MCF 10A (cell line): ENCODE data around the gene GOSR1. TPM values are rescaled to one million over a fixed set of nuclear protein-coding genes. Genes with fewer than 3 reads are reported as not detected.
"Not testable (repeated sequence)": the region's sequence is repeated elsewhere in the genome, so short reads cannot be mapped to it uniquely, and the experiment has no call there.

ENCODE experiments used
- BruUV-seq: library from RNA; stranded (reverse); fragments of 400-500 nt; replicated peaks from 2 replicates; lab custom pipeline; 2021; lab: Mats Ljungman, UMichigan
- CTCF ChIA-PET: fragments of 300-600 bp; sonication (Branson Sonifier 250); formaldehyde crosslinking; extraction: SDS; loops from one replicate; lab custom pipeline; 2021; ENCODE audit warnings: antibody characterized with exemption, inconsistent platforms; lab: Yijun Ruan, JAX
- POLR2A ChIA-PET: fragments of 300-600, 350-650 bp; sonication (Branson Sonifier 250); formaldehyde crosslinking; extraction: SDS; loops from one replicate; lab custom pipeline; 2020; ENCODE audit warnings: antibody characterized with exemption, inconsistent platforms; lab: Yijun Ruan, JAX
- DNase-seq: peaks from one replicate; pipeline ENCODE4 v3.0.0-alpha.2; 2018; ENCODE audit not compliant: unreplicated experiment
- H3K27ac Mint-ChIP-seq: one replicate; pipeline ENCODE4 v1.8.0; 2022; ENCODE audit warnings: mild to moderate bottlenecking, low read depth, mixed read lengths; ENCODE audit not compliant: unreplicated experiment
- H3K27me3 Mint-ChIP-seq: one replicate; pipeline ENCODE4 v1.8.0; 2022; ENCODE audit warnings: mixed read lengths; ENCODE audit not compliant: insufficient read depth, unreplicated experiment
- H3K36me3 Mint-ChIP-seq: one replicate; pipeline ENCODE4 v1.8.0; 2022; ENCODE audit warnings: mild to moderate bottlenecking, moderate library complexity, mixed read lengths; ENCODE audit not compliant: insufficient read depth, unreplicated experiment
- H3K4me1 Mint-ChIP-seq: one replicate; pipeline ENCODE4 v1.8.0; 2022; ENCODE audit warnings: mixed read lengths; ENCODE audit not compliant: insufficient read depth, unreplicated experiment
- H3K4me3 Mint-ChIP-seq: one replicate; pipeline ENCODE4 v1.8.0; 2022; ENCODE audit warnings: mild to moderate bottlenecking, moderate library complexity, mixed read lengths; ENCODE audit not compliant: unreplicated experiment
- H3K9me3 Mint-ChIP-seq: one replicate; pipeline ENCODE4 v1.8.0; 2022; ENCODE audit warnings: mixed read lengths; ENCODE audit not compliant: unreplicated experiment
- intact Hi-C: fragments of 100-400 bp; cut with micrococcal nuclease; formaldehyde crosslinking; loops from 2 replicates; pipeline ENCODE4 v1.14.1; 2022
- total RNA-seq: library from RNA; stranded (reverse); gene quantifications from 2 replicates; pipeline ENCODE4 v1.2.3, GENCODE V29; 2022
- TF ChIP-seq, protein P1 (sequence below): fragments of 200-600 bp; IDR thresholded peaks from one replicate; pipeline ENCODE4 v1.8.0; 2022; ENCODE audit warnings: antibody characterized with exemption, mild to moderate bottlenecking; ENCODE audit not compliant: unreplicated experiment

GOSR1 gene
- total RNA-seq, 1 experiment from 2014 or later: 57.6 TPM

DNA sequence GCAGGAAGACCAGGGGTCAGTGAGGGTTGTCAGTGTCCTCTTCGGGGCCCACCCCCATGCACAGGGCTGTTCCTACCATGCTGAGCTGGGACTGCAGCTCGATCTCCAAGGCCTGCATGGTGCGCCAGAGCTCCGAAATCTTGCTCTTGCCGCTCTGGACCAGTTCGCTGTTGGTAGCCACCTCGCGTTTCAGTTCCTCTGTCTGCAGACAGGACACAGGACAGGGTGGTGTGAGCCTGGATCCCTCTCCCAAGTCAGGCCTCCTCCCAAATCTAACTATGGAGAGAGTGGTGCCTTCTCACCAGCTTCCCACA is 90.9 kb downstream of the GOSR1 start:
- Mint-ChIP-seq H3K27me3 (peaks cover 59% of the 10 kb centered on the region), H3K4me1 (no peaks in the 10 kb centered on the region), H3K36me3 (no peaks in the 10 kb centered on the region), H3K27ac (no peak overlapping the region), H3K9me3 (no peaks in the 10 kb centered on the region), H3K4me3 (no peak overlapping the region)
- TF ChIP-seq, protein P1, sequence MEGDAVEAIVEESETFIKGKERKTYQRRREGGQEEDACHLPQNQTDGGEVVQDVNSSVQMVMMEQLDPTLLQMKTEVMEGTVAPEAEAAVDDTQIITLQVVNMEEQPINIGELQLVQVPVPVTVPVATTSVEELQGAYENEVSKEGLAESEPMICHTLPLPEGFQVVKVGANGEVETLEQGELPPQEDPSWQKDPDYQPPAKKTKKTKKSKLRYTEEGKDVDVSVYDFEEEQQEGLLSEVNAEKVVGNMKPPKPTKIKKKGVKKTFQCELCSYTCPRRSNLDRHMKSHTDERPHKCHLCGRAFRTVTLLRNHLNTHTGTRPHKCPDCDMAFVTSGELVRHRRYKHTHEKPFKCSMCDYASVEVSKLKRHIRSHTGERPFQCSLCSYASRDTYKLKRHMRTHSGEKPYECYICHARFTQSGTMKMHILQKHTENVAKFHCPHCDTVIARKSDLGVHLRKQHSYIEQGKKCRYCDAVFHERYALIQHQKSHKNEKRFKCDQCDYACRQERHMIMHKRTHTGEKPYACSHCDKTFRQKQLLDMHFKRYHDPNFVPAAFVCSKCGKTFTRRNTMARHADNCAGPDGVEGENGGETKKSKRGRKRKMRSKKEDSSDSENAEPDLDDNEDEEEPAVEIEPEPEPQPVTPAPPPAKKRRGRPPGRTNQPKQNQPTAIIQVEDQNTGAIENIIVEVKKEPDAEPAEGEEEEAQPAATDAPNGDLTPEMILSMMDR: no peak
- ChIA-PET POLR2A (no interaction called here), CTCF (no interaction called here)
- DNase-seq: no peak
- intact Hi-C loops: no loop called here
- BruUV-seq: no TSS peak

DNA sequence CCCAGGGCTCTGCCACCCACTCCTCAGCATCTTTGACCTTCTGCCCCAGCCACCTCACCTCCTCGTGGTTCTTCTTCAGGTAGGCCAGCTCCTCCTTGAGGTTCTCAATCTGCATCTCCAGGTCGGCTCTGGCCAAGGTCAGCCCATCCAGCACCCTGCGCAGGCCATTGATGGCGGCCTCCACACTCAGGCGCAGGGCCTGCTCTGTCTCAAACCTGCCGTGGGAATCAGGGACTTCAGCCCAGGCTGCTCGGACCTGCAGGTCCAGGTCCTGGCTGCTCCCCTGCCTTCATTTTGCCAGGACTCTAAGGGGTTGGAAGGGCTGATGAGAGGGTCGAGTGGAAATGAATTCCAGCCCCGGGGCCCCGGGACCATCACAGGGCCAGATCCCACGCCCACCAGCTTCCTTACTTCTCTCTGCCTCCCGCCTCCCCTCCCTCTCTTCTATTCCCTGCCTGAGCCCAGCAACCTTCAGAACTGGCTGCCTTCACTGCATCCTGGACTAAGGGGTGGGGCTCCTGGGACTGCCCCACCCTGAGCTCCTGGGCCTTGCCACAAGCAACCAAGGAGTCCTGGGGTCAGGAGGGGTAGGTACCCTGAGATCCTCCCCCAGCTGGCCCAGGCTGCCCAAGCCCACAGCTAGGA is 92.4 kb downstream of the GOSR1 start:
- CTCF ChIA-PET, H3K36me3 Mint-ChIP-seq, H3K4me3 Mint-ChIP-seq, H3K4me1 Mint-ChIP-seq, POLR2A ChIA-PET, DNase-seq, intact Hi-C loops, H3K27ac Mint-ChIP-seq, H3K9me3 Mint-ChIP-seq, BruUV-seq: not testable (repeated sequence)
- H3K27me3 Mint-ChIP-seq: peaks cover 45% of the 10 kb centered on the region

DNA sequence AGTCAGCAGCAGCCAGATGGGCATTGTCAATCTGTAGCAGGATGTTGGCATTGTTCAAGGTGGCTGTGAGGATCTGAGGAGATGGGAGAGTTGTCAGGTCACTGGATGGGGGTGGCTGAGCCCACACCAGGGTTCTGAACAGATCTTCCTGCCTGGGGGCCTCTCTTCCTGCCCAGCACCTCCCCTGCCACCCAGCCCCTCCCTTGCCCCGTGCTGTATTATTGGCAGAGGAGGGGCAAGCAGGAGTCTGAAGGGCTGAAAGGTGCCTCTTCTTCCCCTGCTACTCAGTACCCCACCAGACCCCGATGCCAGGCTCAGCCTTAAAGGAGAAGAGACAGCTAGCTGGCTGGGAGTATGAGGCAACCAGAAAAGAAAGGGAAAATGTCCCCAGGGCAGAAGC is 93.0 kb downstream of the GOSR1 start:
- BruUV-seq: no TSS peak
- no peaks in the 10 kb centered on the region for H3K36me3 Mint-ChIP-seq
- TF ChIP-seq, protein P1: no peak
- no peak overlapping the region for H3K4me3 Mint-ChIP-seq
- CTCF ChIA-PET: no interaction called here
- POLR2A ChIA-PET: no interaction called here
- H3K27ac Mint-ChIP-seq: no peak overlapping the region
- H3K9me3 Mint-ChIP-seq: no peaks in the 10 kb centered on the region
- intact Hi-C loops: no loop called here
- H3K4me1 Mint-ChIP-seq: no peaks in the 10 kb centered on the region
- peaks cover 39% of the 10 kb centered on the region for H3K27me3 Mint-ChIP-seq
- no peak for DNase-seq

DNA sequence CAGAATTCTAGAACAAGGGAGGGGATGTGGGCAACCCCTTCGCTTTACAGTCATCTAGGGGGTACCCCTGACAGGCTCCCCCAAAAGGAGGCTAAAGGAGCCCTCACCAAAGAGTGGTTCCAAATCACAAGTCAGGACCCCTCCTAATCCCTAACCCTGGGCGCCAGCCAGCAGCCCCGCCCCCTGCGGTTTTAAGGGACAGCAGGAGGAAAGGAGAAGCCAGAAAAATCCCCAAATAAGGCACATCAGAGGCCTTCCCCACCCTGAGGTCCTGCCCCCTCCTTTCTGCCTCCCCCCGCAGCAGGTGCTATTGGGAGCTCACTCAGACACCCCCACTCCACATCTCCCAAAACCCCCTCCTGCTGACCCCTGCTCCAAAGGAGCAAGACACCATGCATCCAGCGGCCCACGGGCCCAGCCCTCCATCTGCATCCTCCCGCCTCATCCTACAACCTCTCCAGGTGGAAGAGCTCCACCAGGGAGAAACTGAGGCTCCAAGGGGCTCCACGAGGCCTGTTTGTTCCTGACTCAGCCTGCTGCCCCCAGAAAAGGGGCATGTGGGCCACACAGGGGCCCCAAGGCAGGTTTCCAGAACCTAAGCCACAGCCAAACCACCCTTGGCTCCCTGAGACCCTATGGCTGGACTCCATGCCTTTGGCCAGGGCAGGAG is 93.5 kb downstream of the GOSR1 start:
- Mint-ChIP-seq H3K27me3 (peaks cover 36% of the 10 kb centered on the region), H3K36me3 (no peaks in the 10 kb centered on the region), H3K9me3 (no peaks in the 10 kb centered on the region), H3K27ac (no peak overlapping the region), H3K4me1 (no peaks in the 10 kb centered on the region), H3K4me3 (no peak overlapping the region)
- CTCF ChIA-PET: no interaction called here
- TF ChIP-seq, protein P1: no peak
- intact Hi-C loops: no loop called here
- POLR2A ChIA-PET: no interaction called here
- no TSS peak for BruUV-seq
- no peak for DNase-seq

DNA sequence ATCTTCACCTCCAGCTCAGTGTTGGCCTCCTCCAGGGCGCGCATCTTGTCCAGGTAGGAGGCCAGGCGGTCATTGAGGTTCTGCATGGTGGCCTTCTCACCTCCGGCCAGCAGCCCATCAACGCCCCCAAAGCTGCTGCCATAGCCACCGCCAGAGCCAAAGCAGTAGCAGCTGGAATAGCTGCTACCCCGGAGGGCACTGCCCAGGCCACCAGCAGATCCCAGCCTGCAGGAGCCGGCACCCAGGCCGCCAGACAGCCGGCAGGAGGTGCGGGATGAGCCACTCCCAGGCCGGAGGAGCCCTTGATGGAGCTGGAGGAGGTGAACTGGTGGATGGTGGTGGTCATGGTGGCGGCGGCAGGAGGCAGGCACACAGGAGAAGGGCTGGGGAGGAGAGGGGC is 94.2 kb downstream of the GOSR1 start:
- intact Hi-C loops, H3K9me3 Mint-ChIP-seq, H3K4me1 Mint-ChIP-seq, H3K4me3 Mint-ChIP-seq, H3K36me3 Mint-ChIP-seq, POLR2A ChIA-PET, CTCF ChIA-PET, H3K27ac Mint-ChIP-seq, DNase-seq, BruUV-seq: not testable (repeated sequence)
- peaks cover 30% of the 10 kb centered on the region for H3K27me3 Mint-ChIP-seq
